Activated naive CD4-positive, alpha-beta T cell (primary cell): Measurements from ENCODE around the gene SERPINA12.
"Not testable (repeated sequence)": the region's sequence is repeated elsewhere in the genome, so short reads cannot be mapped to it uniquely, and the experiment has no call there.

ENCODE experiments used
- DNase-seq, 4 experiments: peaks; one replicate each; lab custom pipeline; 2025; lab: John Stamatoyannopoulos, UW

Gene SERPINA12

DNA sequence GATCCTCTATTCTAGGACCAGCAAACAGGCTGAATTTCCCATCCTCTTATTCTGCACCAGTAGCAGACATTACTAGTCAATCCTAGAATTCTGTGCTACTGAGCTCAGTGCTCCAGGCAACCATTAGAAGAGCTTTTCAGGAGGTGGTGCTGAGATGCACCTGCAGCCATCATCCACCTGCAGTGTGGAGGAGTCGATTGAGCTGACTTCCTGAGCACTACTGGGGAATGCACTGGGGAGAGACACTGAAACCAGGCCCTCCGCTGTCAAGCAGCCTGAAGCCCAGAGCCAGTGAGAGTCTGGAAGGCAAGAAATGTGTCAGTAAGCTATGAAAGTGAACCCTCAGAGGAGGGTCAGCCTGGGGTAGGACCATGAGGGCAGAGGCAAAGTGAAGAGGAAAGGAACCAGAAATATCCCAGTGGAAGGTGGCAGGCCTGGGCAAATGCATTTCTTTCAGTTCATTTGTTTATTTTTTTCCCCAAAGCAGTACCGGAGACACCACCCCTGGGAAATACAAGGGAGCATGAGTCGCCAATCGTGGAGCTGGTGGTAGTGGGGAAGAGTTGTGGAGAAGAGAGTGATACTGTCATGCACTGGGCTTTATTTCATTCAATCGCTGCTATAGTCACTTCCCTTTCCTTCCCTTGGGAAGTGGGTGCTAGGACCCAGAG is 28.9 kb upstream of the SERPINA12 start:
- no peak for DNase-seq

DNA sequence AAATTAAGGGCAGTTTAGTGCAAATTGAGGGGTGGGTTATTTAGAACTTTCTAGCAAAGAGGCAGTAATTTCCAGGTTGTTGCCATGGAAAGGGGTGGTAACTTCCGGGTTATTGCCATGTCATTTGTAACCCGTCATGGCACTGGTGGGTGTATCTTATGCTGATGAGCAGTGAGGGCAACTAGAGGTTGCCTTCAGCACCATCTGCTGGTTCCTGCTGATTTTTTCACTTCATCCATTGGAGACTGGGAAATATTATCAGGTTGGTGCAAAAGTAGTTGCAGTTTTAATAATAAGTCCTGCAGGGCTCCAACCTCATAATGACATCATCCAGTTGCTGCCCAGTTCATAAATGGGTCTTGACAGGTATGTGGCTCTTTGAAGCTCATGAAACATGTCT is 27.6 kb upstream of the SERPINA12 start:
- DNase-seq, result no peak

GRCh38 chr14:94535506-94535905 is 26.2 kb upstream of the SERPINA12 start:
- no peak for DNase-seq

- DNase-seq, result no peak
Observed at GRCh38 chr14:94532447-94532846, 23.2 kb upstream of the SERPINA12 start.

GRCh38 chr14:94531187-94531586 is 21.9 kb upstream of the SERPINA12 start:
- DNase-seq, result no peak

- DNase-seq, result no peak
Observed at GRCh38 chr14:94524093-94524492, 14.8 kb upstream of the SERPINA12 start.

DNA sequence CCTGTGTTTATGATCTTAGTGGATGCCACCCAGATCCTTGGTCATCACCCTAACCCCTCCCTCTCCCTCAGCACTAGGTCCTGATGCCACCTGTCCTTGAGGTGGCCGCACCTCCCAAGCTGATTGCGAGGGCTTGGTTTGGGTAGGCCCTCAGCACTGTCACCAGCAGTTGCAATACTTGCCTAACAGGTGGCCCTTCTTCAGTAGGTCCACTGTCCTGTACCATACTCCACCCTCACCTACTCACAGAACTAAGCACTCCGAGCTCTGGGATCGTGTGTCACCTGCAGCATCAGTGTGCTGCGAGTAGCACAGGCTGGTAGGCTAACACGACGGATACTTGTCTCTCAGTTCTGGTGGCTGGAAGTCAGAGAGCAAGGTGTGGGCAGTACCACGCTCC is 14.0 kb upstream of the SERPINA12 start:
- no peak for DNase-seq

GRCh38 chr14:94522115-94522724 is 13.0 kb upstream of the SERPINA12 start:
- DNase-seq, result no peak

DNA sequence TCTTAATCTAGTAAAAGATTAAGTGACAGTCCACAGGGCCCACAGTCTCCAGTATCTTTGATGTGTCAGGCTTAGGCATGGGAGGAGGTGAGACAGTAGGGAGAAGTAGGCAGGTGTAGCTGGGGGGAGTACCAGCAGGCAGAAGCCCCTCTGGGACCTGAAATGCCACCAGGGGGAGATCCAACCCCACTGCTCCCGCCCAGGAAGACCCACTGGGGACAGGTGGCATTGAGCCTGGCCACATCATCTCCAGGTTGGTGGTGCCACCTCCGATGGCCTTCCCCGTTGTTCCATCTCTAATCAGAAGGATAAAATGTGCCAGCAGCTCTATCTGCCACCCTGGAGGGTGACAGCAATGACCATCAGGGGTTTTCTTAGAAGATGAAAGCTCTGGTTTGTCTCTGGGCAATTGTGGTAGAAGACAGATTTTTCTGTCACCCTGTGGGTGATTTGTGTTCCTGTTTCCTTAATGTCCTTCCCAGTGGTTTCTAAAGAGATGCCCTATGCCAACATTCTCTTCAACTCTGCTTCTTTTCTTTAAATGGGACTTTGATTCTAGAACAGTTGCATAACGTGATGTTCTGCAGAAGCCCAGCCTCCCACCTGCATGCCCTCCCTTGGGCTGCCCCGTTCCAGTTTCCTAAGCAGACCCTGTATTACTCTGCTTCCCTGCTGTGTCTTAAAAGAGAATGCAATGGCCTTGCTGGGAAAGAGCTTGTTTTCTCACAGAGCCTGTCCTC is 12.3 kb upstream of the SERPINA12 start:
- DNase-seq, result no peak

- no peak for DNase-seq
Observed at GRCh38 chr14:94517641-94518257, 8.5 kb upstream of the SERPINA12 start.

DNA sequence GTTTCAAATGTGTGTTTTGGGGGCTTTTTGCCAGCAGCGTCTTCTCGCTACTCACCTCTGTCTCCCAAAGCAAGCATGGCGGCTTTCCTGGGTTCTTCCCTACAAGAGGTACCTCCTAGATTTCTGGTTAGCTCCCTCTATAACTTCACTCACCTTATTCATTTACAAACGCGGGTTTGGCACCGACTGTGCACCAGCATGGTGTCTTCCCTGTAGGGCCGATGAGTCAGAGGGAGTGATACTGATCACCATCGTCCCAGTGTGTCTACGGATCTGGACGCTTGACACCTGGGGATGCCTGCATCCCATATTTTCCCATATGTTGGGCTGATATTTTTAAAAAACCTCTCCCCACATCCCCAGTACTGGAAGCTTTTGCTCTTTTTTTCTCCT is 8.0 kb upstream of the SERPINA12 start:
- no peak for DNase-seq

DNA sequence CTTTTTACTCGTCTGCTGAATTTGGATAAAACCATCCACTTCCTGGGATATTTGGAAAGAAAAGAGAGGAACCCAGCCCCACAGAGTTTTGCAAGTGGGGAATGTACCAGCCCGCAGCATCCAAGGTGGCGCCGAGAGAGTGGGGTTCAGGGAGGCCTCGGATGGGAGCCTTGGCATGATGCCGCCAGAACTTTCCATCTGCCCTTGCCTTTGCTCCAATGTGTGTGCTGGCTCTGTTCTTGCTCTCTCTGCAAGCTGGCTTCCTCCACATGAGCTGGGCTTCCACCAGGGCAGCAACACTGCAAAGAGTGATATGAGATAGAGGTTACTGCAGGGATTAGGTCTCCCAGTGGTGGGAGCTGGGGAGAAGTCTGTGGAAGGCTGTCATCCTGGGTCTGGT is 6.6 kb upstream of the SERPINA12 start:
- DNase-seq, result no peak

- DNase-seq, result no peak
Observed at GRCh38 chr14:94515426-94515825, 6.2 kb upstream of the SERPINA12 start.

GRCh38 chr14:94514351-94514750 is 5.1 kb upstream of the SERPINA12 start:
- no peak for DNase-seq

- not testable (repeated sequence) for DNase-seq
Observed at GRCh38 chr14:94510481-94510880, 1.2 kb upstream of the SERPINA12 start.

DNA sequence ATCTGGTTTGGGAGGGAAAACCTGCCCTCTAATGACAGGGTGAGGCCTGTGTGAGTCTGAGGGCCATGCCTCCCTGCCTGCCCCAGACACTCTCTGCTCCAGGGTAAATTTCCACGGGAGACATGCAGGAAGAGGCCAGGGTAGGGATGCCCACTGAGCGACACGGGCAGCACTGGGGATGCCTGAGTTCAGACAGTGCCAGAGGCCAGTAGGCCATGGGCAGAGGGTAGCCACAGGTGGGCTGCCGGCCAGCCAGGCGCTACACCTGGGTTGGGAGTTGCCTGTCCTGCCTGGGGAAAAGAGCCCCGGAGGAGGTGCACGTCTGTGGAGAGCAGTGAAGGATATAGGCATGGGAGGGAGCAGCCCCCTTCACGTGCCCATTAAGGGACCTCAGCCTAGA is 3.6 kb downstream of the SERPINA12 start:
- no peak for DNase-seq

GRCh38 chr14:94505206-94505605 is 4.1 kb downstream of the SERPINA12 start:
- DNase-seq, result no peak

- no peak for DNase-seq
Observed at GRCh38 chr14:94501588-94502516, 7.4 kb downstream of the SERPINA12 start.

DNA sequence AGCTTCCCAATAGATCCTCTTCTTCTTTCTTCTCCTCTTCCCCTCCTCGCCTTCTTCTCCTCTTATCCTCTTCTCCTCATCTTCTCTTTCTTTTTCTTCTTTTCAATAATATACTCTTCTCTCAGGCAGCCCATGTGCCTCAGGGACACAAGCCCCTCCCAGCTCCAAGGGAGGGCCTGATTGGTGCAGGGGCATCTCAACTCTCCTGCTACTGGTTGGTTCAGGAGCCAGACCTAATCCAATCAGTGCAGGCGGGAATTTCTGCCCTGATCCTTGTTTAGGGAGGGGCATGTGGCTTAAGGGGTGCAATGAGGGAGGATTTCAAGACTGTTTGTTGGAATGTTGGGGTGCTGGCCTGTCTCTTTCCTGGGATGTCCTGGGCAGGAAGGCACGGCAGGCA is 9.0 kb downstream of the SERPINA12 start:
- no peak for DNase-seq

- no peak for DNase-seq
Observed at GRCh38 chr14:94499673-94500072, 9.6 kb downstream of the SERPINA12 start.

DNA sequence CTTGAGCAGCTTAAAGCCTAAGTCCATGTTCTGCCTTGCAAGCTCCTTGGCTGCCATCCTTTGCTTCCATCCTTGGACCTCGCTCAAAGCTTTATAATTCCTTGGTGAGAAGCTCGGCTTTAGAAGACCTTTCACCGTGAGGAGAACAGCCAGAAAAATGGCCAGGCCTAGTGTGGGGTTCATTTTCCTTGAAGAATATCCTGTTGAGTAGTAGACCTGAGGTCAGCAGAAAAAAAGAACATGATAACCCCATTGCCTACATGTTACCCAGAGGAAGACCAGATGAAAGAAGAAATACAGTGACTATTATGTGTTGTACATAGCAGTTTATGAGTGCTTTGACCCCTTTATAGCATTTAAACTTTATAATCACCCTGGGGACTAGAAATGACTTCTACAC is 11.1 kb downstream of the SERPINA12 start:
- DNase-seq, result no peak

DNA sequence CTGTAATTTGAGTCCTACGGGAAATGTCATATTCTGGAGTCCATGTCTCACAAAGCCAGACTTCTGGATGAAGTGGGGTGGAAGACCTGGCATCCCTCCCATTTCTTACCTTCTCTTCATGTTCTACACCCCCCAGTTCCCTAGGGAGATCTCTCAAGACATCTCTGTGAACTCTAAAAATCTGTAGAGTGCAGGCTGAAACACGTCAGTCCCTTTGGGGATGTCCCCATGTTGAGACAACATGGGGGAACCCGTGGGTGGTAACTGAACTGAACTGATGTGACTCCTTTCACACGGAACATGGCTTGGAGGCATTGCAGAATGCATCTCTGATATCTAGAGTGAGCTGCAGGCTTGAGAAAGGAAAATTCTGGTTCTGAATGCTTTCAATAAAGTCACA is 15.2 kb downstream of the SERPINA12 start:
- no peak for DNase-seq
